K562 (cell line): ENCODE data around the gene FOXP4. TPM values are rescaled to one million over a fixed set of nuclear protein-coding genes. Genes with fewer than 3 reads are reported as not detected.

ENCODE experiments used
- ATAC-seq: fragments of 200-7000 bp; cut with Tn5 transposase; 3 replicates; pipeline ENCODE4 v1.9.1; 2020; ENCODE audit warnings: moderate library complexity
- BruUV-seq: library from RNA; stranded (reverse); fragments of 400-500 nt; replicated peaks from 2 replicates; lab custom pipeline; 2021; lab: Mats Ljungman, UMichigan
- CTCF ChIA-PET: fragments of 300-600 bp; formaldehyde crosslinking; extraction: SDS; loops from one replicate; lab custom pipeline; 2021; ENCODE audit warnings: low intra/inter-chr PET ratio; lab: Yijun Ruan, JAX
- POLR2A ChIA-PET: fragments of 300-600, 350-650 bp; sonication (Branson Sonifier 250); formaldehyde crosslinking; extraction: SDS; loops from one replicate; lab custom pipeline; 2021; ENCODE audit warnings: antibody characterized with exemption, inconsistent platforms; lab: Yijun Ruan, JAX
- DNase-seq, 4 experiments: peaks; one replicate each; pipeline versions ENCODE4 v3.0.0 to v3.0.0-alpha.2; 2011 to 2018; ENCODE audit warnings: low spot score in 3 of 4, mixed read lengths in 3 of 4; ENCODE audit errors: extremely low read depth in 1 of 4
- FAIRE-seq: peaks from 2 replicates; lab custom pipeline; 2011; peaks lifted over from hg19 to GRCh38; lab: Jason Lieb, UNC
- H2AFZ ChIP-seq: 2 replicates; pipeline ENCODE4 v1.6.0; 2011; ENCODE audit warnings: low read depth, low read length, control low read depth, inconsistent platforms
- H3K27ac ChIP-seq: fragments of 200-600 bp; 3 replicates; pipeline ENCODE4 v1.8.0; 2011; ENCODE audit warnings: low read depth, mild to moderate bottlenecking, control low read depth, inconsistent platforms, low read length, moderate library complexity, mixed read lengths; ENCODE audit errors: extremely low read depth
- H3K27me3 ChIP-seq, 2 experiments: fragments of 300-600 bp in 1 of 2; 2 replicates in 1 of 2; 3 replicates in 1 of 2; pipeline versions ENCODE4 v1.6.0 to v1.8.0; 2011; ENCODE audit warnings: inconsistent platforms in 2 of 2, low read length in 2 of 2, mild to moderate bottlenecking in 1 of 2, mixed read lengths in 1 of 2, moderate library complexity in 1 of 2; ENCODE audit not compliant: control insufficient read depth in 2 of 2, insufficient read depth in 2 of 2
- H3K36me3 ChIP-seq: fragments of 300-600 bp; 3 replicates; pipeline ENCODE4 v1.8.0; 2011; ENCODE audit warnings: mild to moderate bottlenecking, low read length, inconsistent platforms; ENCODE audit not compliant: control insufficient read depth, insufficient read depth
- H3K4me1 ChIP-seq, 2 experiments: fragments of 200-600 bp in 1 of 2; replicated peaks in 1 of 2; 2 replicates in 1 of 2; 3 replicates in 1 of 2; pipeline versions ENCODE4 v1.5.1 to v1.8.0; 2011; ENCODE audit warnings: inconsistent platforms in 2 of 2, low read length in 2 of 2, mild to moderate bottlenecking in 1 of 2, mixed read lengths in 1 of 2, moderate library complexity in 1 of 2; ENCODE audit not compliant: control insufficient read depth in 2 of 2, insufficient read depth in 2 of 2
- H3K4me2 ChIP-seq: 2 replicates; pipeline ENCODE4 v1.6.1; 2011; ENCODE audit warnings: low read length, control low read depth, inconsistent platforms, mixed read lengths; ENCODE audit not compliant: insufficient read depth
- H3K4me3 ChIP-seq: fragments of 200-600 bp; sonication (generic), shearing (Covaris generic); 2 replicates; pipeline ENCODE4 v1.5.1; 2016; ENCODE audit warnings: control low read depth, inconsistent platforms
- H3K79me2 ChIP-seq: fragments of 200-600 bp; 3 replicates; pipeline ENCODE4 v1.8.0; 2011; ENCODE audit warnings: low read length, inconsistent platforms; ENCODE audit not compliant: control insufficient read depth, insufficient read depth
- H3K9ac ChIP-seq, 2 experiments: 2 replicates each; pipeline versions ENCODE4 v1.6.0 to v1.6.1; 2011; ENCODE audit warnings: low read depth in 2 of 2, low read length in 2 of 2, control low read depth in 1 of 2, inconsistent platforms in 1 of 2, mild to moderate bottlenecking in 1 of 2, mixed read lengths in 1 of 2; ENCODE audit not compliant: insufficient read depth in 1 of 2
- H3K9me1 ChIP-seq: one replicate; pipeline ENCODE4 v1.6.0; 2011; ENCODE audit warnings: inconsistent platforms, mild to moderate bottlenecking, low read length, moderate library complexity; ENCODE audit not compliant: control insufficient read depth, insufficient read depth
- H3K9me3 ChIP-seq: replicated peaks from 2 replicates; pipeline ENCODE4 v1.5.1; 2011; ENCODE audit warnings: low read depth, low read length, inconsistent platforms; ENCODE audit not compliant: control insufficient read depth, insufficient read depth
- H4K20me1 ChIP-seq: replicated peaks from 2 replicates; pipeline ENCODE4 v1.6.1; 2011; ENCODE audit warnings: low read length, inconsistent platforms, mixed read lengths; ENCODE audit not compliant: control insufficient read depth, insufficient read depth
- EGR1 ChIP-seq: fragments of 450-650 bp; conservative IDR thresholded peaks from 2 replicates; pipeline ENCODE4 v1.6.1; 2017; ENCODE audit warnings: mild to moderate bottlenecking
- POLR2G ChIP-seq: fragments of 200-400 bp; formaldehyde crosslinking; IDR thresholded peaks from 2 replicates; pipeline ENCODE4 v1.6.1; 2017; ENCODE audit warnings: low read depth, mild to moderate bottlenecking, antibody characterized with exemption, low read length, moderate library complexity
- RBBP5 ChIP-seq: fragments of 200-600 bp; sonication (generic); IDR thresholded peaks from 2 replicates; pipeline ENCODE4 v1.6.1; 2012; ENCODE audit warnings: borderline replicate concordance, mild to moderate bottlenecking, low read length, control low read depth, inconsistent platforms; ENCODE audit not compliant: insufficient read depth, poor library complexity, severe bottlenecking
- RBFOX2 ChIP-seq: fragments of 200-400 bp; formaldehyde crosslinking; IDR thresholded peaks from 2 replicates; pipeline ENCODE4 v1.6.1; 2017; ENCODE audit warnings: low read depth, mild to moderate bottlenecking, low read length, moderate library complexity
- RBM22 ChIP-seq: fragments of 200-400 bp; formaldehyde crosslinking; IDR thresholded peaks from 2 replicates; pipeline ENCODE4 v1.6.1; 2018; ENCODE audit warnings: low read length, low read depth; ENCODE audit not compliant: poor library complexity, severe bottlenecking
- ZNF140 ChIP-seq: fragments of 250-450 bp; sonication (Bioruptor Pico); IDR thresholded peaks from 2 replicates; pipeline ENCODE4 v1.8.0; 2021; ENCODE audit warnings: moderate library complexity, mild to moderate bottlenecking, inconsistent platforms
- ZNF384 ChIP-seq: IDR thresholded peaks from 2 replicates; pipeline ENCODE4 v1.6.1; 2012; ENCODE audit warnings: low read depth, low read length, improper control_type of control experiment
- ZNF586 ChIP-seq: fragments of 450-650 bp; formaldehyde crosslinking; conservative IDR thresholded peaks from 2 replicates; pipeline ENCODE4 v1.4.0; 2020; ENCODE audit warnings: mild to moderate bottlenecking, moderate library complexity
- WGBS: fragments of 100-300 bp; shearing (Covaris generic); methylation state at CpG from one replicate; pipeline ENCODE4 v1.1.6; 2016; ENCODE audit warnings: low coverage, mixed read lengths; ENCODE audit not compliant: insufficient coverage; ENCODE audit errors: missing lambda C conversion rate; 5-methylcytosine and 5-hydroxymethylcytosine counted together
- in situ Hi-C: fragments of 300-500 bp; cut with MboI; formaldehyde crosslinking; loops from 4 replicates; pipeline ENCODE4 v1.15.0; 2018; ENCODE audit warnings: inconsistent platforms, mixed read lengths
- intact Hi-C: fragments of 100-400 bp; cut with micrococcal nuclease; formaldehyde crosslinking; loops from 2 replicates; pipeline ENCODE4 v1.14.2; 2022
- polyA plus RNA-seq, 8 experiments: library from polyadenylated mRNA; depleted of rRNA in 4 of 8; stranded (reverse) in 5 of 8; unstranded in 3 of 8; fragments of >200 nt; fragmentation: Nextera tagmentation in 2 of 8; fragmentation: Illumina TruSeq in 1 of 8; extraction: Ambion mirVana in 2 of 8; extraction: Trizol in 1 of 8; gene quantifications; 2 replicates each; pipeline versions ENCODE4 v1.2.1 to v1.2.3, GENCODE V29; 2011 to 2014; ENCODE audit warnings: inconsistent platforms in 1 of 8, missing spikeins in 1 of 8
- total RNA-seq, 7 experiments: library from RNA; depleted of rRNA in 6 of 7; stranded (reverse); fragments of >200 nt in 6 of 7; fragmentation: Illumina TruSeq in 2 of 7; extraction: Trizol in 2 of 7; gene quantifications; 2 replicates each; pipeline versions ENCODE4 v1.2.1 to v1.2.3, GENCODE V29; 2011 to 2021; ENCODE audit warnings: low replicate concordance in 1 of 7
- TF ChIP-seq, protein P1 (sequence below): sonication (generic); formaldehyde crosslinking; IDR thresholded peaks from 2 replicates; pipeline ENCODE4 v1.8.0; 2022; ENCODE audit warnings: missing genetic modification reagents, mild to moderate bottlenecking, moderate library complexity, borderline replicate concordance

Gene FOXP4
- total and polyA plus RNA-seq, 9 of the 15 experiments (the other 6 are each of a cell fraction or from before 2014, with no cell fraction given): 0.11 to 29.4 (median 2.3) TPM

DNA sequence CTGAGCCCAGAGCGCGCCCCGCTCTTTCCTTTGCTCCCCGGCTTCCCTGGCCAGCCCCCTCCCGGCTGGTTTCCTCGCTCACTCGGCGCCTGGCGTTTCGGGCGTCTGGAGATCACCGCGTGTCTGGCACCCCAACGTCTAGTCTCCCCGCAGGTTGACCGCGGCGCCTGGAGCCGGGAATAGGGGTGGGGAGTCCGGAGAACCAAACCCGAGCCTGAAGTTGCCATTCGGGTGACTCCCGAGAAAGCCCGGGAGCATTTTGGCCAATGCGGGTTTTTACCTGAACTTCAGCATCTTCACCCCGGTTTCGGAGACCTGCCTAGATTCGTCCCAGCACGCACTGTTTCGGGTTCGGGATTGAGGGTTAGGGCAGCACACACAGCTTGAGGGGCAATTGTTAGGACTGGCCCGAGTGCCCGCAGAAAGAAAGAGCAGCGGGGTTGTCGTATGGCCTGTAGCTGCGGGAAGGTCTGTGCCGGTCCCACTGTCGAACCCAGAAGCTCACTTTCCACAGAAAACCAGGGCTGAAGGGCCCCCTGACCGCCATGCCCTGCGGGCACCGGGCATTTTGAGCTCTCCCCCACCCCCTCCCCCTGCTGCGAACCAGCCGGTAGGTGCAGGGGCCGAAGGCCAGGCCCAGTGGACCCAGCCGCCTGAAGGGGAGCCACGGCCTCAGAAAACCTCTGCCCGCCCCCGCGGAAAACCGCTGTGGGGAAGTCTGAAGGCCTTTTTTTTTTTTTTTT is 2.1 kb downstream of the FOXP4 start:
- Histone ChIP-seq H3K4me1 (peaks cover 19 to 42% of the 10 kb centered on the region in 2 experiments), H3K4me2 (no peak overlapping the region), H4K20me1 (peaks cover 8% of the 10 kb centered on the region; the same call in 1 of the 2 replicates), H3K9me3 (no peaks in the 10 kb centered on the region), H3K36me3 (peaks cover 17% of the 10 kb centered on the region; the same call in 2 of the 3 replicates), H3K9ac (peak overlapping the region in 1 of 2 experiments; percentile 51; a peak in 1 of 4 replicates), H3K27ac (no peak overlapping the region), H2AFZ (no peak overlapping the region), H3K9me1 (no peaks in the 10 kb centered on the region), H3K79me2 (peaks cover 29% of the 10 kb centered on the region), H3K4me3 (no peak overlapping the region), H3K27me3 (no peaks in the 10 kb centered on the region)
- POLR2A ChIA-PET: no interaction called here
- in situ Hi-C loops (no loop called here), intact Hi-C loops (no loop called here)
- 91% methylated on average over 44 of the region's 50 CpGs for WGBS
- DNase-seq (no peak), FAIRE-seq (no peak), ATAC-seq (no peak)
- TSS peak; percentile 36 for BruUV-seq
- CTCF ChIA-PET: no interaction called here
- TF ChIP-seq, protein P1, sequence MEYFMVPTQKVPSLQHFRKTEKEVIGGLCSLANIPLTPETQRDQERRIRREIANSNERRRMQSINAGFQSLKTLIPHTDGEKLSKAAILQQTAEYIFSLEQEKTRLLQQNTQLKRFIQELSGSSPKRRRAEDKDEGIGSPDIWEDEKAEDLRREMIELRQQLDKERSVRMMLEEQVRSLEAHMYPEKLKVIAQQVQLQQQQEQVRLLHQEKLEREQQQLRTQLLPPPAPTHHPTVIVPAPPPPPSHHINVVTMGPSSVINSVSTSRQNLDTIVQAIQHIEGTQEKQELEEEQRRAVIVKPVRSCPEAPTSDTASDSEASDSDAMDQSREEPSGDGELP (CRISPR knock-in tag): no peak
- TF ChIP-seq ZNF586 (CRISPR knock-in tag) (no peak), EGR1 (peak; percentile 65), RBBP5 (no peak), RBM22 (peak; percentile 15), ZNF384 (peak; percentile 70), POLR2G (peak; percentile 65; the same call in 1 of the 2 replicates), RBFOX2 (peak; percentile 62), ZNF140 (CRISPR knock-in tag) (no peak)
